Bronchial epithelial cell (primary cell): ENCODE results near the gene CCDC85C. TPM values are rescaled to one million over a fixed set of nuclear protein-coding genes. Genes with fewer than 3 reads are reported as not detected.

Experiments used
- DNase-seq: peaks from one replicate; pipeline ENCODE4 v3.0.0-alpha.2; 2010; ENCODE audit warnings: low read depth
- FAIRE-seq: peaks from 2 replicates; lab custom pipeline; 2011; peaks lifted over from hg19 to GRCh38; lab: Jason Lieb, UNC
- H3K27me3 ChIP-seq: 2 replicates; pipeline ENCODE4 v1.5.1; 2011; ENCODE audit warnings: low read length; ENCODE audit not compliant: control insufficient read depth, insufficient read depth
- H3K36me3 ChIP-seq: 2 replicates; pipeline ENCODE4 v1.5.1; 2011; ENCODE audit warnings: low read length; ENCODE audit not compliant: control insufficient read depth, insufficient read depth
- H3K4me3 ChIP-seq: 2 replicates; pipeline ENCODE4 v1.5.1; 2011; ENCODE audit warnings: mild to moderate bottlenecking, low read depth, low read length, control low read depth
- total RNA-seq: library from RNA; depleted of rRNA; stranded (reverse); fragments of >200 nt; gene quantifications from 2 replicates; pipeline ENCODE4 v1.2.1, GENCODE V29; 2014
- TF ChIP-seq, protein P1 (sequence below): IDR thresholded peaks from 2 replicates; pipeline ENCODE4 v1.5.1; 2011; ENCODE audit warnings: mild to moderate bottlenecking, moderate library complexity, low read length, control low read depth, inconsistent platforms; ENCODE audit not compliant: insufficient read depth, severe bottlenecking

The CCDC85C gene
- total RNA-seq, 1 donor from 2014 or later: 26.6 TPM

DNA sequence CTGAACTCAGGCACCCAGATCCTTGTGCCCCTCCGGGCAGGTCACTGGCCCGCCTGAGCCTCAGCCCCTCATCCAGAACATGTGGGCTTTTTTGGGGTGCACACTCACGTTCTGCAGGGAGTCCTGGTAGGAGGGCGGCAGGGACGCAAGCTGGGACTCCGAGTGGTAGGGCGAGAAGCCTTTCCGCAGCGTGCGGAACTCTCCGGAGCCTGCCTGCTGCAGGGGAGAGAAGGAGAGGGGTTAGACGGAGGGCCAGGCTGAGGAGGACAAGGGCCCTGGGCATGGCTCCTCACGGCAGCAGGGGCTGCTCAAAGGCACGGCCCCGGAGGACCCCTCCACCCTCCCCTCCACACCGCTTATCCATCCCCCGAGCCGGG is 82.0 kb downstream of the CCDC85C start:
- FAIRE-seq: no peak
- no peak for DNase-seq
- Histone ChIP-seq H3K4me3 (no peak overlapping the region), H3K36me3 (peaks cover 3% of the 10 kb centered on the region), H3K27me3 (no peaks in the 10 kb centered on the region)
- TF ChIP-seq, protein P1, sequence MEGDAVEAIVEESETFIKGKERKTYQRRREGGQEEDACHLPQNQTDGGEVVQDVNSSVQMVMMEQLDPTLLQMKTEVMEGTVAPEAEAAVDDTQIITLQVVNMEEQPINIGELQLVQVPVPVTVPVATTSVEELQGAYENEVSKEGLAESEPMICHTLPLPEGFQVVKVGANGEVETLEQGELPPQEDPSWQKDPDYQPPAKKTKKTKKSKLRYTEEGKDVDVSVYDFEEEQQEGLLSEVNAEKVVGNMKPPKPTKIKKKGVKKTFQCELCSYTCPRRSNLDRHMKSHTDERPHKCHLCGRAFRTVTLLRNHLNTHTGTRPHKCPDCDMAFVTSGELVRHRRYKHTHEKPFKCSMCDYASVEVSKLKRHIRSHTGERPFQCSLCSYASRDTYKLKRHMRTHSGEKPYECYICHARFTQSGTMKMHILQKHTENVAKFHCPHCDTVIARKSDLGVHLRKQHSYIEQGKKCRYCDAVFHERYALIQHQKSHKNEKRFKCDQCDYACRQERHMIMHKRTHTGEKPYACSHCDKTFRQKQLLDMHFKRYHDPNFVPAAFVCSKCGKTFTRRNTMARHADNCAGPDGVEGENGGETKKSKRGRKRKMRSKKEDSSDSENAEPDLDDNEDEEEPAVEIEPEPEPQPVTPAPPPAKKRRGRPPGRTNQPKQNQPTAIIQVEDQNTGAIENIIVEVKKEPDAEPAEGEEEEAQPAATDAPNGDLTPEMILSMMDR: no peak

DNA sequence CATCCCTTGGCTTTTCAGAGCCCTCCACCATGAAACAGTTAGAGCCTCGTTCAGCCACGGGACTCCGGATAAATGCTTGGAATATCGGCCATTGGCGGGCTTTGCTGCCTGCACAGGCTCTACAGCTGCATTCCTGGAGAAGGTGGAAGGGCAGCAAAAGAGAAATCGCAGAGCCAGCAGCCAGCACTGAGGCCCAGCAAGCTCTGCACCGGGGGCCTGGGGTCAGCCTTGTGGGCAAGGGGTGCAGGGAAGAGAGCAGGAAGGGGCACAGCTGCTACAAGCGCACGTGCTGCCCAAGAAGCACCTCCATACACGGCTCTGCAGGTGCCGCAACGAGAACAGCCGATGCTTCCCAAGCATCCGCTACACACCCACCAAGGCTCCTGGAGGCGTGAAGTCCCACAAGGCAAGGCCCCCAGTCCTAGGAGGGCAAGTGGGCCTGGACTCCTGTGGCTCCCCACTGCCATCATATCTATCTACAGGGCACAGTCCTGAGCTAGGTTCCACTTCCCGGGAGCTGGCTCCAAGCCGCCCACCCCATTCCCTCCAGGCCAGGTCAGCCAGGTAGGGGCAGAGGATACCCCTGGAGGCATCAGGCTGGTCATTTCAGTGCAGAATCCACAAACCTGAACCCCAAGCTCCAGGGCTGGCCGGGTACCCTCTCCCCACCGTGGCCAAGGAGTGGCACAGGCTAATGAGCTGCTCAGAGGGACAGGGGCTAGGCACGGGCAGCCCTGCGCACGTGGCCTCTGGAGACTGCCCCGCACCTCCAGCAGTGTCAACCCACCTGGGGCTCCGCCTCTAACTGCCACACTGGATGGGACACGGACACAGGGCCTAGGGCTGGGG is 82.6 kb downstream of the CCDC85C start:
- FAIRE-seq (no peak), DNase-seq (no peak)
- Histone ChIP-seq H3K4me3 (no peak overlapping the region), H3K27me3 (no peaks in the 10 kb centered on the region), H3K36me3 (peaks cover 3% of the 10 kb centered on the region)
- TF ChIP-seq, protein P1: no peak

DNA sequence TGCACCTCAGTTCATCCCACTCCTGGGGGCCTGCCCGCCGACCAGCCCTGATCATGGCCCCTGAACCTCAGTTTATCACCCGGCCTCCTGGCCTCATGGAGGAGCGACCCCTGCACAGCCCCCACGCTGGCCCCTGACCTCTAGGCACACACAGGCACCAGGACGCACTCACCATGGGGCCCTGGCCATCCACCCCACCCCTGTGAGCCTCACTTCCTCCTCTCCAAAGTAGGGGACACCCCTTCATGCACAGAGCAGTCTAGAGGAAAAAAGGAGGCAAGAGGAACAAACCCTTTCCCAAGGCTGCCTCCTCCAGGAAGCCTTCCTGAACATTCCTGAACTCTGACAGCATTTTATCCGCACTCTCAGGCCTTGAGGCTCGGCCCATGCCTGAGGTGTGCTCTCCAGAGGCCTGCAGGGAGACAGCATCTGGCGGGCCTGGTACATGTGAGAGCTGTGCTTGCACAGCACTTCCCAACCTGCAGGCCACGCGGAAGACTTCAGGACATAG is 83.4 kb downstream of the CCDC85C start:
- FAIRE-seq: no peak
- Histone ChIP-seq H3K4me3 (no peak overlapping the region), H3K36me3 (peaks cover 3% of the 10 kb centered on the region), H3K27me3 (no peaks in the 10 kb centered on the region)
- no peak for DNase-seq
- TF ChIP-seq, protein P1: no peak

DNA sequence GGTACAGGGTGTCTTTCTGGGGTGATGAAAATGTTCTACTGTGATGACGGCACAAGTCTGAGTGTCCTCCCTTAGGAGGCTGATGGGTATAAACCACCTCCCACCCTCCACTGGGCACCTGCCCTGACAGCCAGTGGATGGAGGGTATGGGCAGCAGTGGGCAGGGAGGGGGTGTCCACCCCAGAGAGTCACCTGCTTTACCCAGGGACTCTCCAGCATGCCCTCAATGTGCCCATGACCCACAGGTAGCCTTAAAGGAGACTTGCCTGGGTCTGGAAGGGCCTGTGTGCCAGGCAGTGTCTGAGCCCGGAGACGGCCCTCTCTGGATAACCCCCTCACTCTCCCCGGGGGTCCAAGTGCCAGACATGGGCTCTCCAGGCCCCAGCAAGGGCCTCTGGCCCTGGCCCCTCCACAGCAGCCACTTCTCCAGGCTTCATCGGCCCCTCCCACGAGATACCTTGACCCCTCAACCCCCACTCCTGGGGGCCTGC is 84.0 kb downstream of the CCDC85C start:
- TF ChIP-seq, protein P1: no peak
- FAIRE-seq (no peak), DNase-seq (no peak)
- Histone ChIP-seq H3K27me3 (no peaks in the 10 kb centered on the region), H3K36me3 (peaks cover 3% of the 10 kb centered on the region), H3K4me3 (no peak overlapping the region)

DNA sequence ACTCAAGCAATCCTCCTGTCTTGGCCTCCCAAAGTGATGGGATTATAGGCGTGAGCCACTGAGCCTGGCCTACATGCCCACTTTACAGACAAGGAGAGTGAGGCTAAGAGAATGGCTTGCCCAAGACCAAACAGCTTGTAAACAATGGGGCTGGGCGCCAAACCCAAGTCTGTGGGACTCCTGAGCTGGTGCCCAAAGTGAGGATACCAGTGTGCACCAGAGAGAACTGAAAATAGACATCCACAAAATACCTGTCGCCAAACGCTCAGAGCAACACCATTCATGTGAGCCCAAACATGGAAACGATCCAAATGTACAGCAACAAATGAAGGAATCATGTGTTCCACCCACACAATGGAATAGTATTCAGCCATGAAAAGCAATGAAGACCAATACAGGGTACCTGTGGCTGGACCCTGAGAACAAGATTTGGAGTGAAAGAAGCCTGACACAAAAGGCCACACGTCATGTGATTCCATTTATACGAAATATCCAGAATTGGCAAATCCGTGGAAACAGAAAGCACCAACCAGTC is 84.6 kb downstream of the CCDC85C start:
- TF ChIP-seq, protein P1: no peak
- no peak overlapping the region for H3K4me3 ChIP-seq
- H3K27me3 ChIP-seq: no peaks in the 10 kb centered on the region
- FAIRE-seq (no peak), DNase-seq (no peak)
- H3K36me3 ChIP-seq: peaks cover 5% of the 10 kb centered on the region
